ENCODE data around the gene SLC4A5. TPM values are rescaled to one million over a fixed set of nuclear protein-coding genes. Genes with fewer than 3 reads are reported as not detected.

Gene SLC4A5
- total and polyA plus RNA-seq, 2 of the 8 experiments (the other 6 are each of a cell fraction or from before 2014, with no cell fraction given), result 0.42 to 0.52 TPM

DNA sequence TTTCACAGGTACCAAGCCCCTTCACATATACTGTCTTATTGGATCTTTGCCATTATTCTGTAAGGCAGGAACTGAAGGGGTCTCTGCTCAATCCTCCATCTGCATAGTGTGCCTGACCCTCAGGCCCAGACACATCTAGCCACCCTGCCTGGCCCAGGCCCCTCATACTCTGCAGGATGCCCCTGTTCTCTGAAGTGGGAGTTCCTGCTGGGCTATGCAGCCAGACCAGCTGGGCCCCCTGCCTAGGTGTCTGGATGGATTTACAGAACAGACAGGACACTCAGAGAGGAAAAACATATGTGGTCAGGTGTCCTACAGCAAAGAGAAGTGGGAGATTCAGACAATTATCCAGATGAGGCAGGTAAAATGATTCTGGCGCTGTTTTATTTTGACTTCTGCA, 42.0 kb downstream of the SLC4A5 start:
- 94% methylated on average over 1 of the region's 1 CpG; no CpG with 5 or more reads in 1 of the 2 experiments for WGBS, 2 experiments (ENCODE audit: extremely low coverage in 1 of 2, insufficient coverage in 1 of 2, insufficient read length in 1 of 2, insufficient replicate concordance in 2 of 2, low coverage in 1 of 2, low lambda C conversion rate in 2 of 2, missing lambda C conversion rate in 1 of 2)
- Histone ChIP-seq H4K5ac (ENCODE audit: insufficient read length, low read depth, low read length) (no peak overlapping the region), H3K23ac (ENCODE audit: insufficient read length) (no peak overlapping the region), H4K20me1 (replicated peaks in 1 of 2; ENCODE audit: control insufficient read depth in 1 of 2, insufficient read depth in 2 of 2, low read length in 2 of 2) (no peaks in the 10 kb centered on the region), H2BK20ac (ENCODE audit: low read length) (no peak overlapping the region), H3K14ac (ENCODE audit: insufficient read length) (no peak overlapping the region), H2BK5ac (ENCODE audit: low read depth, low read length) (no peak overlapping the region), H2AK5ac (ENCODE audit: low read depth, low read length) (no peak overlapping the region), H3K23me2 (ENCODE audit: low read depth, low read length) (no peaks in the 10 kb centered on the region; the same call in none of the 2 replicates), H3K4ac (replicated peaks; ENCODE audit: insufficient read length, low read depth, low read length) (no peak overlapping the region), H2BK15ac (ENCODE audit: low read length) (no peak overlapping the region), H3K4me2 (ENCODE audit: insufficient read depth in 1 of 2, low read depth in 2 of 2, low read length in 2 of 2) (no peak overlapping the region), H3K4me1 (replicated peaks in 1 of 4; ENCODE audit: control insufficient read depth in 3 of 4, insufficient read depth in 4 of 4, low read length in 3 of 4) (no peaks in the 10 kb centered on the region), H3K36me3 (ENCODE audit: control insufficient read depth in 2 of 4, insufficient read depth in 4 of 4, low read length in 3 of 4) (no peaks in the 10 kb centered on the region), H3K79me1 (ENCODE audit: low read depth, low read length) (no peaks in the 10 kb centered on the region), H2BK120ac (replicated peaks; ENCODE audit: low read depth, low read length) (no peak overlapping the region), H2AFZ (ENCODE audit: low read length) (no peak overlapping the region), H3K56ac (replicated peaks; ENCODE audit: insufficient read length, low read depth, low read length) (no peak overlapping the region), H3K27me3 (replicated peaks in 1 of 4; ENCODE audit: control insufficient read depth in 3 of 4, extremely low read depth in 1 of 4, insufficient read depth in 3 of 4, low read length in 3 of 4) (no peaks in the 10 kb centered on the region), H2BK12ac (ENCODE audit: low read depth, low read length) (no peak overlapping the region), H3K9ac (replicated peaks in 1 of 4; ENCODE audit: extremely low read depth in 1 of 4, low read depth in 3 of 4, low read length in 3 of 4) (no peak overlapping the region), H3K4me3 (ENCODE audit: extremely low read depth in 1 of 4, insufficient read depth in 2 of 4, low read depth in 3 of 4, low read length in 4 of 4) (no peak overlapping the region), H3K79me2 (ENCODE audit: control insufficient read depth in 1 of 2, insufficient read depth in 2 of 2, low read length in 2 of 2) (no peaks in the 10 kb centered on the region), H3K27ac (ENCODE audit: low read depth, low read length) (no peak overlapping the region), H4K91ac (replicated peaks; ENCODE audit: insufficient read length, low read length) (no peak overlapping the region), H3K9me3 (ENCODE audit: insufficient read depth in 2 of 2, low read depth in 1 of 2, low read length in 1 of 2) (peaks cover 0 to 13% of the 10 kb centered on the region in 2 experiments; a peak in 1 of 4 replicates), H3K18ac (ENCODE audit: extremely low read depth, low read length) (no peak overlapping the region), H4K8ac (ENCODE audit: extremely low read depth, insufficient read depth, low read length) (no peak overlapping the region)
- no peak for FAIRE-seq
- DNase-seq (ENCODE audit: low read depth in 1 of 2, low spot score in 2 of 2), result peak in 1 of 2 experiments; percentile 28
- POLR2A ChIA-PET (ENCODE audit: partially characterized antibody), result no interaction called here
- CTCF ChIA-PET (ENCODE audit: partially characterized antibody), result interaction anchor here (0.8 to 2.3 kb wide), 3 partner anchors 11 to 34 kb away, joined by 3 to 7 read pairs (median 3); no protein-coding TSS in a partner anchor
- TF ChIP-seq POLR2A (IDR thresholded peaks at IDR 0.05; ENCODE audit: control extremely low read depth in 1 of 2, low read depth in 2 of 2, low read length in 2 of 2) (no peak), BRCA1 (IDR thresholded peaks at IDR 0.05; ENCODE audit: low read depth, low read length) (no peak), JUND (IDR thresholded peaks at IDR 0.05; ENCODE audit: low read length) (no peak)

Measured in H1 (cell line).